ENCODE results near the gene PLSCR2. TPM values are rescaled to one million over a fixed set of nuclear protein-coding genes. Genes with fewer than 3 reads are reported as not detected.
A peak's percentile ranks its signal among the peaks of the same experiment; 100 is the strongest.

Gene PLSCR2
- polyA plus RNA-seq, 1 experiment = not detected

DNA sequence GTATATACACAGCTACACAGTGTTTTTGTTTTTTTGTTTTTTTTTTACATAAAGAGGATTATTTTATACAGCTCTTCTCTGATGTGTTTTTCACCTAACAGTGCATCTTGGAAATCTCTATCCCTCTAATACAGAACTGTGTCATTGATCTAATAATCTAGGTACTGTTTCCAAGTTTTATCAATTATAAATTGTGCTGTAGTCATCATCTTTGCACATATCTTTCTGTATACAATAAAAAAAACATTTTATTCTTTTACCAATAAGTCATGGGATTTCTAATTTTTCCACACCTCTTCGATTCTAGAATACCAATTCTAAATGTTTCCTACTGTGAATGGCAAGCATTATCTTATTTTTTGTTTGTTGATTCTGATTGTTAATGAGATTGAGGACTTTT is 1.7 kb upstream of the PLSCR2 start:
- H3K9me3 ChIP-seq (ENCODE audit: control insufficient read depth, insufficient read depth, low read length) = peaks cover 6% of the 10 kb centered on the region; the same call in 1 of the 2 replicates
- no peak overlapping the region for H3K4me3 ChIP-seq (ENCODE audit: low read depth, low read length)
- no peak for DNase-seq (ENCODE audit: low read depth, low spot score)
- CTCF ChIA-PET = interaction anchor here (0.6 kb wide), 1 partner anchor 144 kb away, joined by 3 read pairs; no protein-coding TSS in a partner anchor
- POLR2A ChIA-PET = no interaction called here
- TF ChIP-seq, protein P1, sequence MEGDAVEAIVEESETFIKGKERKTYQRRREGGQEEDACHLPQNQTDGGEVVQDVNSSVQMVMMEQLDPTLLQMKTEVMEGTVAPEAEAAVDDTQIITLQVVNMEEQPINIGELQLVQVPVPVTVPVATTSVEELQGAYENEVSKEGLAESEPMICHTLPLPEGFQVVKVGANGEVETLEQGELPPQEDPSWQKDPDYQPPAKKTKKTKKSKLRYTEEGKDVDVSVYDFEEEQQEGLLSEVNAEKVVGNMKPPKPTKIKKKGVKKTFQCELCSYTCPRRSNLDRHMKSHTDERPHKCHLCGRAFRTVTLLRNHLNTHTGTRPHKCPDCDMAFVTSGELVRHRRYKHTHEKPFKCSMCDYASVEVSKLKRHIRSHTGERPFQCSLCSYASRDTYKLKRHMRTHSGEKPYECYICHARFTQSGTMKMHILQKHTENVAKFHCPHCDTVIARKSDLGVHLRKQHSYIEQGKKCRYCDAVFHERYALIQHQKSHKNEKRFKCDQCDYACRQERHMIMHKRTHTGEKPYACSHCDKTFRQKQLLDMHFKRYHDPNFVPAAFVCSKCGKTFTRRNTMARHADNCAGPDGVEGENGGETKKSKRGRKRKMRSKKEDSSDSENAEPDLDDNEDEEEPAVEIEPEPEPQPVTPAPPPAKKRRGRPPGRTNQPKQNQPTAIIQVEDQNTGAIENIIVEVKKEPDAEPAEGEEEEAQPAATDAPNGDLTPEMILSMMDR (IDR thresholded peaks at IDR 0.05; ENCODE audit: low read depth, low read length) = no peak
- no peak overlapping the region for H3K27ac ChIP-seq (ENCODE audit: low read depth, low read length)
- no peaks in the 10 kb centered on the region for H3K27me3 ChIP-seq (ENCODE audit: control insufficient read depth, insufficient read depth, low read length)

DNA sequence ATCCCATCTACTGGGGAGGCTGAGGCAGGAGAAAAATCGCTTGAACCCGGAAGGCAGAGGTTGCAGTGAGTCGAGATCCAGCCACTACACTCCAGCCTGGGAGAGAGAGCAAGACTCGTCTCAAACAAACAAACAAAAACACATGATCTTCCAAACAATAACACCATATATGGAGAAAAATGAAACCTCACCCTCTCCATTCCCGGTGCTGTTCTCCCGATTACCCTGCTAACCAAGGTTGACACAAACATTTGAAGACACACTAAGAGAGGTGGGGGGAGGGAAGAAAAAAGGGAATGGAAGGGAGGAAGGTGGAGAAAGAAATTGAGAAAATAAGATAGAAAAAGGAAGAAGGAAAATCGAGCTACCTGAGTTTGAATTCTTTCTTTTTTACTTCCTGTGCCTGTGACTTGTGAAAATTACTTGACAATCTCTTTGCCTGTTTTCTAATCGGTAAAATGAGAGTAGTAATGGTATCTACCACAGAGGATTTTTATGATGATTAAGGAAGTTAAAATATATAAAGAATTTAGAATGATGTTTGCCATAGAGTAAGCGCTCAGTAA is 1.1 kb upstream of the PLSCR2 start:
- DNase-seq (ENCODE audit: low read depth, low spot score) = no peak
- TF ChIP-seq, protein P1 (IDR thresholded peaks at IDR 0.05; ENCODE audit: low read depth, low read length) = no peak
- no peak overlapping the region for H3K4me3 ChIP-seq (ENCODE audit: low read depth, low read length)
- H3K27ac ChIP-seq (ENCODE audit: low read depth, low read length) = no peak overlapping the region
- no peaks in the 10 kb centered on the region for H3K27me3 ChIP-seq (ENCODE audit: control insufficient read depth, insufficient read depth, low read length)
- H3K9me3 ChIP-seq (ENCODE audit: control insufficient read depth, insufficient read depth, low read length) = peaks cover 6% of the 10 kb centered on the region; the same call in 1 of the 2 replicates
- POLR2A ChIA-PET = interaction anchor here (0.5 to 0.6 kb wide), 2 partner anchors 41 to 45 kb away, joined by 3 to 5 read pairs; no protein-coding TSS in a partner anchor
- CTCF ChIA-PET = interaction anchor here (0.6 kb wide), 1 partner anchor 143 kb away, joined by 3 read pairs; no protein-coding TSS in a partner anchor

DNA sequence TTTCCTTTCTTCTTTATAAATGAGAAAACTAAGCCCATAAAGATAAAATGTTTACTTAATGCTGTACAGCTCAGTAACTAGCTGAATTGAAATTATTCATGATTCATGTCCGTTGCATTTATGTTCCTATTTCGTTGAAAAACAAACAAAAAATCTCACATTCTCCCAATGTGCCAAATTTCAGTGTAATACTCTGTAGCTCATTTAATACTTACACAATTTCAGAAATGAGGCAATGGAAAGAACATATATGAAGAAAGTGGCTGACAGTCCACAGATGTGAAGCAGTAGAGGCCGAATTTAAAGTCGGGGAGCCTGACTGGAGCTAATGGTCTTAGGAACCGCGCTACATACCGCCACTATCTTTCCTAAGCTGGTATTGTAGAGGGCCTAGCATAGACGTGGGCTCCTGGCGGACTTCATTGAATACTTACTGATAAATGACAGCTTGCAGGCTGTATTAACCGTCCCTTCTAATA is 651 bp downstream of the PLSCR2 start:
- H3K9me3 ChIP-seq (ENCODE audit: control insufficient read depth, insufficient read depth, low read length) = peaks cover 6% of the 10 kb centered on the region; the same call in 1 of the 2 replicates
- peak overlapping the region; percentile 46 for H3K4me3 ChIP-seq (ENCODE audit: low read depth, low read length)
- ChIA-PET CTCF (no interaction called here), POLR2A (interaction anchor here (1.1 to 1.2 kb wide), 2 partner anchors 75 to 76 kb away, joined by 3 to 5 read pairs; partner anchors contain the start of gene PLSCR1)
- H3K27me3 ChIP-seq (ENCODE audit: control insufficient read depth, insufficient read depth, low read length) = no peaks in the 10 kb centered on the region
- TF ChIP-seq, protein P1 (IDR thresholded peaks at IDR 0.05; ENCODE audit: low read depth, low read length) = no peak
- DNase-seq (ENCODE audit: low read depth, low spot score) = no peak
- no peak overlapping the region for H3K27ac ChIP-seq (ENCODE audit: low read depth, low read length)

DNA sequence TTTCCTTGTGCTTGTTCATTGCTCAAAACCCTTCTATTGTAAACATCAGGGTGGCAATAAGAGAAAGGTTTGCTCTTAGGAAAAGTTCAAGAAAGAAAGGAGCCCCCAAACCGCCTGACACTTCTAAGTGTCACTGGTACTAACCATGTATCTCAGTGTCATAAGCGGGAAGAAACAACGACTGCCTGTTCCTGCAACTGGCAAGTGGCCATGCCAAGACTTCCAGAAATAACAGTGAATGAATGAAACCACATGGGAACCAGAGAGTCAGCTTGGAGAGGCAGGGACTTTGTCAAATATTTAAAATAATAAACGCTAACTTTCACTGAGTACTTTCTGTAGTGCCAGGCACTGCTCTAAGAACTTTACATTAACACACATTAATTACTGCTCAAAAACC is 1.1 kb downstream of the PLSCR2 start:
- H3K4me3 ChIP-seq (ENCODE audit: low read depth, low read length) = no peak overlapping the region
- H3K27me3 ChIP-seq (ENCODE audit: control insufficient read depth, insufficient read depth, low read length) = no peaks in the 10 kb centered on the region
- POLR2A ChIA-PET = interaction anchor here (1.1 to 1.2 kb wide), 2 partner anchors 75 to 76 kb away, joined by 3 to 5 read pairs; partner anchors contain the start of gene PLSCR1
- CTCF ChIA-PET = no interaction called here
- H3K9me3 ChIP-seq (ENCODE audit: control insufficient read depth, insufficient read depth, low read length) = peaks cover 6% of the 10 kb centered on the region; the same call in 1 of the 2 replicates
- DNase-seq (ENCODE audit: low read depth, low spot score) = no peak
- H3K27ac ChIP-seq (ENCODE audit: low read depth, low read length) = no peak overlapping the region
- TF ChIP-seq, protein P1 (IDR thresholded peaks at IDR 0.05; ENCODE audit: low read depth, low read length) = no peak

DNA sequence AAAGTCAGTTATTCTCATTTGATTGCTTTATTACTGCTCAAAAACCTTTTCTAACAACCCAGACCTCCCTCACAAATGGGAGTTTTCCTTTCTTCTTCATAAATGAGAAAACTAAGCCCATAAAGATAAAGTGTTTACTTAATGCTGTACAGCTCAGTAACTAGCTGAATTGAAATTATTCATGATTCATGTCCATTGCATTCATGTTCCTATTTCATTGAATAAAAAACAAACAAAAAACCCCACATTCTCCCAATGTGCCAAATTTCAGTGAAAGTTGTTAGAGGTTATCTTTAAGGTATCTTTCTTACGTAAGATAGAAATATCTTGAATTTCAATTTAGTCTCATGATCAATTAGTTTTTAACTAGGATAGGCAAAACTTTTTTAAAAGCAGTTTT is 2.8 kb downstream of the PLSCR2 start:
- no peak for DNase-seq (ENCODE audit: low read depth, low spot score)
- H3K4me3 ChIP-seq (ENCODE audit: low read depth, low read length) = no peak overlapping the region
- CTCF ChIA-PET = no interaction called here
- no peaks in the 10 kb centered on the region for H3K27me3 ChIP-seq (ENCODE audit: control insufficient read depth, insufficient read depth, low read length)
- H3K27ac ChIP-seq (ENCODE audit: low read depth, low read length) = no peak overlapping the region
- POLR2A ChIA-PET = no interaction called here
- peaks cover 6% of the 10 kb centered on the region; the same call in 1 of the 2 replicates for H3K9me3 ChIP-seq (ENCODE audit: control insufficient read depth, insufficient read depth, low read length)
- TF ChIP-seq, protein P1 (IDR thresholded peaks at IDR 0.05; ENCODE audit: low read depth, low read length) = no peak
